H9 (cell line): ENCODE results near the gene ATP12A. TPM values are rescaled to one million over a fixed set of nuclear protein-coding genes. Genes with fewer than 3 reads are reported as not detected.

Source experiments
- DNase-seq: peaks from one replicate; pipeline ENCODE4 v3.0.0-alpha.2; 2017
- H2AFZ ChIP-seq: one replicate; pipeline ENCODE4 v1.6.1; 2013; ENCODE audit warnings: mild to moderate bottlenecking, low read length, control low read depth, moderate library complexity
- H2AK5ac ChIP-seq: 2 replicates; pipeline ENCODE4 v1.6.1; 2013; ENCODE audit warnings: low read length, control low read depth, mixed read lengths; ENCODE audit not compliant: insufficient read length
- H2BK120ac ChIP-seq: one replicate; pipeline ENCODE4 v1.6.1; 2013; ENCODE audit warnings: low read depth, mild to moderate bottlenecking, low read length, control low read depth, inconsistent platforms; ENCODE audit not compliant: poor library complexity, severe bottlenecking
- H2BK12ac ChIP-seq: 2 replicates; pipeline ENCODE4 v1.6.1; 2013; ENCODE audit warnings: low read length, control low read depth, mixed read lengths, low read depth; ENCODE audit not compliant: insufficient read length
- H2BK15ac ChIP-seq: 2 replicates; pipeline ENCODE4 v1.6.1; 2013; ENCODE audit warnings: low read depth, low read length, control low read depth
- H2BK20ac ChIP-seq: one replicate; pipeline ENCODE4 v1.6.1; 2013; ENCODE audit warnings: low read depth, mild to moderate bottlenecking, low read length, control low read depth, inconsistent platforms; ENCODE audit not compliant: poor library complexity, severe bottlenecking
- H2BK5ac ChIP-seq: 2 replicates; pipeline ENCODE4 v1.6.1; 2013; ENCODE audit warnings: low read length, control low read depth, mixed read lengths; ENCODE audit not compliant: insufficient read length
- H3K14ac ChIP-seq: 2 replicates; pipeline ENCODE4 v1.6.1; 2013; ENCODE audit warnings: low read length, control low read depth; ENCODE audit not compliant: insufficient read depth
- H3K18ac ChIP-seq: 2 replicates; pipeline ENCODE4 v1.6.1; 2013; ENCODE audit warnings: low read depth, mild to moderate bottlenecking, mixed read lengths, low read length, control low read depth; ENCODE audit not compliant: insufficient read length
- H3K23ac ChIP-seq: 2 replicates; pipeline ENCODE4 v1.6.1; 2013; ENCODE audit warnings: low read length, control low read depth, mixed read lengths, low read depth; ENCODE audit not compliant: insufficient read length
- H3K23me2 ChIP-seq: 2 replicates; pipeline ENCODE4 v1.6.1; 2013; ENCODE audit warnings: low read depth, mild to moderate bottlenecking, mixed read lengths, low read length, control low read depth; ENCODE audit not compliant: insufficient read length, poor library complexity, severe bottlenecking
- H3K27ac ChIP-seq: 2 replicates; pipeline ENCODE4 v1.5.1; 2013; ENCODE audit warnings: low read length, control low read depth, mixed read lengths, low read depth; ENCODE audit not compliant: insufficient read length
- H3K27me3 ChIP-seq: 2 replicates; pipeline ENCODE4 v1.6.1; 2013; ENCODE audit warnings: low read length, control low read depth, inconsistent platforms; ENCODE audit not compliant: insufficient read depth
- H3K4ac ChIP-seq: 2 replicates; pipeline ENCODE4 v1.6.1; 2013; ENCODE audit warnings: low read depth, mild to moderate bottlenecking, control low read depth, inconsistent platforms, low read length, moderate library complexity
- H3K4me1 ChIP-seq: 2 replicates; pipeline ENCODE4 v1.6.1; 2013; ENCODE audit warnings: low read length, control low read depth, inconsistent platforms; ENCODE audit not compliant: insufficient read depth
- H3K4me2 ChIP-seq: 2 replicates; pipeline ENCODE4 v1.6.1; 2013; ENCODE audit warnings: low read length, control low read depth, mixed read lengths; ENCODE audit not compliant: insufficient read length, insufficient read depth
- H3K56ac ChIP-seq: 2 replicates; pipeline ENCODE4 v1.6.1; 2013; ENCODE audit warnings: low read depth, mild to moderate bottlenecking, mixed read lengths, low read length, control low read depth; ENCODE audit not compliant: insufficient read length
- H3K79me1 ChIP-seq: 2 replicates; pipeline ENCODE4 v1.6.1; 2013; ENCODE audit warnings: low read depth, mild to moderate bottlenecking, moderate library complexity, low read length, control low read depth, inconsistent platforms; ENCODE audit not compliant: insufficient read depth, poor library complexity, severe bottlenecking
- H3K79me2 ChIP-seq: 2 replicates; pipeline ENCODE4 v1.6.1; 2013; ENCODE audit warnings: low read length, control low read depth, inconsistent platforms; ENCODE audit not compliant: insufficient read depth
- H3K9ac ChIP-seq: 2 replicates; pipeline ENCODE4 v1.6.1; 2013; ENCODE audit warnings: low read length, control low read depth, mixed read lengths; ENCODE audit not compliant: insufficient read length; ENCODE audit errors: extremely low read depth
- H3K9me3 ChIP-seq: one replicate; pipeline ENCODE4 v1.6.1; 2013; ENCODE audit warnings: low read depth, low read length, inconsistent platforms; ENCODE audit not compliant: control insufficient read depth
- H3T11ph ChIP-seq: one replicate; pipeline ENCODE4 v1.6.1; 2013; ENCODE audit warnings: mild to moderate bottlenecking, low read length, control low read depth, inconsistent platforms
- H4K20me1 ChIP-seq: one replicate; pipeline ENCODE4 v1.6.1; 2013; ENCODE audit not compliant: control insufficient read depth, insufficient read length, insufficient read depth
- H4K5ac ChIP-seq: 2 replicates; pipeline ENCODE4 v1.6.1; 2013; ENCODE audit warnings: low read depth, mild to moderate bottlenecking, mixed read lengths, low read length, control low read depth; ENCODE audit not compliant: insufficient read length
- H4K8ac ChIP-seq: replicated peaks from 2 replicates; pipeline ENCODE4 v1.6.1; 2013; ENCODE audit warnings: low read length, control low read depth, mixed read lengths, low read depth; ENCODE audit not compliant: insufficient read length
- H4K91ac ChIP-seq: 2 replicates; pipeline ENCODE4 v1.6.1; 2013; ENCODE audit warnings: low read depth, mild to moderate bottlenecking, moderate library complexity, mixed read lengths, low read length, control low read depth; ENCODE audit not compliant: insufficient read length
- H3K27ac Mint-ChIP-seq, 3 experiments: 2 replicates in 2 of 3; 3 replicates in 1 of 3; pipeline ENCODE4 v1.8.0; 2020 to 2021; ENCODE audit warnings: mixed read lengths in 3 of 3, mild to moderate bottlenecking in 1 of 3, moderate library complexity in 1 of 3
- H3K27me3 Mint-ChIP-seq: 2 replicates; pipeline ENCODE4 v1.8.0; 2021; ENCODE audit warnings: low read depth, mild to moderate bottlenecking, moderate library complexity, mixed read lengths
- H3K36me3 Mint-ChIP-seq, 3 experiments: 2 replicates in 2 of 3; 3 replicates in 1 of 3; pipeline ENCODE4 v1.8.0; 2020 to 2021; ENCODE audit warnings: low read depth in 3 of 3, mixed read lengths in 3 of 3; ENCODE audit not compliant: insufficient read depth in 1 of 3
- H3K4me1 Mint-ChIP-seq, 2 experiments: 2 replicates each; pipeline ENCODE4 v1.8.0; 2020; ENCODE audit warnings: mixed read lengths in 2 of 2
- H3K4me3 Mint-ChIP-seq, 2 experiments: 2 replicates in 1 of 2; 3 replicates in 1 of 2; pipeline ENCODE4 v1.8.0; 2020 to 2021; ENCODE audit warnings: mild to moderate bottlenecking in 2 of 2, mixed read lengths in 2 of 2, moderate library complexity in 1 of 2
- H3K9me3 Mint-ChIP-seq, 2 experiments: 2 replicates in 1 of 2; 3 replicates in 1 of 2; pipeline ENCODE4 v1.8.0; 2020; ENCODE audit warnings: mild to moderate bottlenecking in 2 of 2, mixed read lengths in 2 of 2, moderate library complexity in 1 of 2
- CTCF ChIP-seq: fragments of 200-600 bp; sonication (generic); conservative IDR thresholded peaks from 3 replicates; pipeline ENCODE4 v1.8.0; 2021; ENCODE audit warnings: antibody characterized with exemption, mild to moderate bottlenecking
- WGBS: extraction: QIAGEN DNeasy Blood & Tissue Kit; methylation state at CpG from one replicate; pipeline ENCODE4 v1.1.7; 2013; ENCODE audit warnings: missing lambda C conversion rate, low lambda C conversion rate, mixed read lengths; ENCODE audit not compliant: insufficient read length; ENCODE audit errors: extremely low coverage; 5-methylcytosine and 5-hydroxymethylcytosine counted together
- total RNA-seq: library from RNA; stranded (reverse); gene quantifications from 2 replicates; pipeline ENCODE4 v1.2.1, GENCODE V29; 2021

The ATP12A gene
- total RNA-seq, 1 experiment from 2014 or later, result 0.94 TPM

DNA sequence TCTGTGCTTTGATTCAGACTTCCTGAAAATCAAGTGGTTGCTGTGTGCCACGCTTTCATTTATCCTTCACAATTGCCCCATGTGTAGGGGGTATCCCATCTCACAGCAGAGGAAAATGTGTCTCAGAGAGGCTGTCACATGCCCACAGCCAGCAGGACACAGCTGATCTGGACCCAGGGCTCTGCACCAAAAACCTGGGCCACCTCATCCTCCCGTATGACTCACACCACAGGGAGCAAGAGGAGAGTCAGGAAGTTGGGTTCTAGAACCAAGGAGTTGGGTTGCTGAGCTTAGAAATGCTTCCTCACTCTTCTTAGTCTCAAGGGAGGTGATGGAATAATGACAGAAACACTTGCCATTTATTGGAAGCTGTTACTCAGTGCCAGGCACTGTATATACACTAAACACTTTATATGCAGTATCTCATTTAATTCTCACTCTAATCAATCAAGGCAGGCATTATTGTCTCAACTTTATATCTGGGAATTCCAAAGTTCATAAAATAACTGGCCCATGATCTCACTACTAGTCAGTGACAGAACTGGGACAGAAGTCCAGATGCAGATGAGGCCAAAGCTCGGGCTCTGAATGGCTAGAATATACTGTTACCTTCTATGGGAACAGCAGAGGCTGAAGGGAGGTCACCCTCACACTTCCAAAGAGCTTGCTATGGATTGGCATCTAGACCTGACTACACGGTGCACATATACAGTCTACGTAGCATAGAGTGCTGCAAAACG, 47.7 kb upstream of the ATP12A start:
- H3K79me2 ChIP-seq, result no peaks in the 10 kb centered on the region
- H3K4ac ChIP-seq, result no peak overlapping the region
- no peak overlapping the region for H4K5ac ChIP-seq
- H2BK120ac ChIP-seq, result no peak overlapping the region
- H3K9me3 ChIP-seq, result no peaks in the 10 kb centered on the region
- DNase-seq, result no peak
- H3K27ac ChIP-seq, result no peak overlapping the region
- no peak overlapping the region for H2BK12ac ChIP-seq
- H3K4me1 ChIP-seq, result peaks cover 4% of the 10 kb centered on the region; the same call in 1 of the 2 replicates
- no peak overlapping the region for H3K18ac ChIP-seq
- H3K4me3 Mint-ChIP-seq, result no peak overlapping the region
- no peak overlapping the region for H3T11ph ChIP-seq
- no peak overlapping the region for H3K4me2 ChIP-seq
- no peak overlapping the region for H3K9ac ChIP-seq
- H2BK15ac ChIP-seq, result no peak overlapping the region
- H3K36me3 Mint-ChIP-seq, result peaks cover 0 to 2% (median 0%) of the 10 kb centered on the region in 3 experiments; a peak in 2 of 7 replicates
- no CpG with 5 or more reads among the region's 6 CpGs for whole genome bisulfite sequencing
- H2BK20ac ChIP-seq, result no peak overlapping the region
- H3K27ac Mint-ChIP-seq, result no peak overlapping the region
- H3K23ac ChIP-seq, result no peak overlapping the region
- H3K14ac ChIP-seq, result no peak overlapping the region; the same call in 1 of the 2 replicates
- no peaks in the 10 kb centered on the region for H3K23me2 ChIP-seq
- H3K4me1 Mint-ChIP-seq, result peaks cover 16% of the 10 kb centered on the region in 2 experiments
- no peak overlapping the region for H4K91ac ChIP-seq
- H4K8ac ChIP-seq, result no peak overlapping the region
- H2AFZ ChIP-seq, result no peak overlapping the region
- no peaks in the 10 kb centered on the region for H3K9me3 Mint-ChIP-seq
- no peaks in the 10 kb centered on the region for H3K27me3 ChIP-seq
- H3K79me1 ChIP-seq, result no peaks in the 10 kb centered on the region
- peaks cover 2% of the 10 kb centered on the region; the same call in 1 of the 2 replicates for H3K27me3 Mint-ChIP-seq
- no peak for TF ChIP-seq CTCF
- no peak overlapping the region for H2BK5ac ChIP-seq
- H3K56ac ChIP-seq, result no peak overlapping the region
- H4K20me1 ChIP-seq, result no peaks in the 10 kb centered on the region
- no peak overlapping the region for H2AK5ac ChIP-seq
